Stomach (tissue), 4 donors: ENCODE data around the gene TMEM59L.

Experiments
- CTCF ChIP-seq, 7 experiments: fragments of 450-650 bp in 4 of 7; fragments of 200-600 bp in 3 of 7; sonication (generic) in 3 of 7; IDR thresholded peaks; one replicate each; pipeline ENCODE4 v1.5.1; 2016 to 2019; ENCODE audit warnings: antibody characterized with exemption in 7 of 7, control low read depth in 2 of 7, mild to moderate bottlenecking in 1 of 7
- POLR2A ChIP-seq, 4 donors: fragments of 450-650 bp; IDR thresholded peaks; one replicate each; pipeline ENCODE4 v1.6.1; 2016; ENCODE audit warnings: antibody characterized with exemption in 4 of 4, control low read depth in 2 of 4, mild to moderate bottlenecking in 1 of 4, moderate library complexity in 1 of 4

GRCh38 chr19:18650021-18650390 is 37.3 kb downstream of the TMEM59L start:
- TF ChIP-seq CTCF (IDR thresholded peaks at IDR 0.05) = no peak
- TF ChIP-seq POLR2A (IDR thresholded peaks at IDR 0.05) = no peak
